HG02870 (cell line): ENCODE data around the gene FARS2.
A peak's percentile ranks its signal among the peaks of the same experiment; 100 is the strongest.

Experiments
- ATAC-seq: cut with Tn5 transposase; IDR thresholded peaks from one replicate; pipeline ENCODE4 v1.9.1; 2021; ENCODE audit warnings: mild to moderate bottlenecking, moderate library complexity; ENCODE audit not compliant: unreplicated experiment

The FARS2 gene

DNA sequence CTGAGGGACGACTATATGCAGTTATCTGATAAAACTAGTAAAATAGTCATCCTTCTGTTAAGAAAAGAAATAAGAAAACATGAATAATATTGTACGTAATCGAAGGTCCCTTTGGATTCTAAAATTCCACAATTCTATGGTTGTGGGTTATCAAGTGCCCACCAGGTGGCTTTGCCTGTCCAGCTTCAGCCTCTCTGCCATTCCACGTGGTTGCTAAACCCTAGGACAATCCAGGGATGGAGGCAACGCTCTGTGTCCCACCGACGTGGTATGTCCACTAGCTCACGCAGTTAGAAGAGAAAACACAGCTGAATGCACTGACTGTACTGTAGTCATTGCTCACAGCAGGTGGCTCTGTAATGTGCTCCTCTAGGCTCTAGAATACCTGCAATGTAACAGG, 349.3 kb downstream of the FARS2 start:
- no peak for ATAC-seq

DNA sequence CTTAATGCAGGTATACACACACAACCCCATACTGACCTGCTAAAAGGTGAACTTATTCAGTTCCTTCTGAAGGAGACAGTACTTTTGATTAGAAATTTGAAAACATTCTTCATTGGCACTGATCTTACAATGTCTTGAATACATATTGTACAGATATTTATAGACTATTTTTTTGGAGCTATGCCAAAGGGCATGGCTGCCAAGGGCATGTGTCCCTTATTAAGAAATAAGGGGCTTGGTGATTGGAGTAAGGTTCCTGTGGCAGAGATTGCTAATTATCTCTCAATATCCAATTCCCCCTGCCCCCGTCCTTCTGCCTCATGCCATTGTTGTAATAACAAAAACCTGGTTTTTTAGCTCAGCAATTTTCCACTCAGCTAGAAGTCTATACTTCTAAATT, 355.9 kb downstream of the FARS2 start:
- ATAC-seq, result no peak

DNA sequence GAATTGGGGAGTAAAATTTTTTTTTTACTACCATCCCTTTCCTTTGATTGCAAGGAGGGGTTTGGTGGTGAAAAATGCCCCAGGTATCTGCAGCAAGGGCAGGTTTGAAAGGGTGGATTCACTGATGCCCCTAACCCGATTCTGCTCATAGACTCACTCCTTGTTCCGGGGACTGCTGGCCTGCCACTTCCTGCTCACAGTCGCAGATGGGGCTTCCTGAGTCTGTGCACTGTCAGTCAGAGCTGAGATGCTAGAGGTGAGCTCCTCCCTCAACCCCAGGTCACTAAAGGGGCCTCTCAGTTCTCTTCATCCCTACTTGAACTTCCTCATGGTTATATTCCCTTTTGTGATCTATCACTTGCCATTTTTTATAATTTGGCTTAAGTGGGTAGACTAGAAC, 357.9 kb downstream of the FARS2 start:
- ATAC-seq, result peak; percentile 91

DNA sequence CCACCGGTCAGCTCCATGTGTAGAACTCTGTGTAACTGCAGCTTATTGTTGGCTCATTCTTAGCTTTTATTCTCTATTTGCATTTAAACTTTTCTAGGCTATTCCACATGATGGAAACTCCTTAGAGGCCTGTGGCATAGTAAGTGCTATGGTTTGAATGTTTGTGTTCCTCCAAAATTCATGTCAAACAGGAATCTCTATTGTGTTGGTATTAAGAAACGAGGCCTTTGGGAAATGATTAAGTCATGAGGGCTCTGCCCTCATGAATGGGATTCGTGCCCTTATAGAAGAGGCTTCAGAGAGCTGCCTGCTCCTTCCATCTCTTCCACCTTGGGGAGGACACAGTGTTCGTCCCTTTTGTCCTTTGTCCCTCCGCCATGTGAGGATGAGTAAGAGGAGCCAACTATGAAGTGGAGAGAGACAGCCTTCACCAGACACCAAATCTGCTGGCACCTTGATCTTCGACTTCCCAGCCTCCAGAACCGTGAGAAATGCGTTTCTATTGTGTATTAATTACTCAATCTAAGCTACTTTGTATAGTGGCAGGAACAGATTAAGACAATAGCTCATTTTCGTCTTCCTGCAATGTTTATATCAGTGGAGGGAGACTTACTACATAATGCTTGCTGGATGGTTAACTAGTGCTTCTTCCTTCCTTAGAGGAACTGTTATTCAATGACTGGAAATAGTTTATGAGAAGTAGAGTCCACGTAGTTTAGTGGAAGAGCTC, 361.1 kb downstream of the FARS2 start:
- no peak for ATAC-seq

DNA sequence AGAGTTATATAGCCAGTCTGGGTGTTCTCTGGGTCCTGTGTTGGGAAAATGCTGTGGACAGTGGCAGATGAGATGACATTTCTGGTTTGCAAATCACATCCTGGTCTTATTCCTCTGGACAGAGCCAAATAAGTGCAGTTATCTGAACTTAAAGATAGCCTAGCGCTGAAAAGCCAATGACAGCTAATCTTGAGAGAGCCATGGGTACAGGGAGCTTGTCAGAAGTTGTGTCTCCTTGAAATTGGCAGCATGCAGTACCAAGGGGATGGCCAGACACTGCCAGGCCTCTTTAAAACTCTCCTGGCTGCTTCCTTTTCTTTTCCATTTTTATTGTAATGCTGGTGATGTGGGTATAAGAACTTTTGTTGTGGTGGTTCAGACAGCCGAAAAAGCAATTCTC, 362.5 kb downstream of the FARS2 start:
- ATAC-seq, result no peak

DNA sequence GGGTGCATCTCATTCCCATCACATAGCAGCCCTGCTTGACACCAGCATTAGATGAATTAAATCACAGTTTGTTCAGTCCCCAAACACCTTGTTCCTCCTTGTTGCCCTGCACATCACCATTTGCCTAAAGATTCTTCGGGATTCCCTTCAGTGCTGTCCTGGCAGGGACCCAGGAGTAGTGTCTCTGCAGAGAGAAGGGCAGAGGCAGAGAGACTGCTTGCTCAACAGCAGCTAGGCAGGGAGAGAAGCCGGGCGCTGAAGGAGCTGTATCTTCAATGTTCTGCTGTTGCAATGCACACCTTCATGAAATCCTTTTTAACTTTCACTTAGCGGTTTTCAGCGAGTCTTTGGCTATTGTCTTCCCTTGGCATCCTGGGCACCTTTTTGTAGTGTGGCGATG, 362.9 kb downstream of the FARS2 start:
- ATAC-seq, result no peak

DNA sequence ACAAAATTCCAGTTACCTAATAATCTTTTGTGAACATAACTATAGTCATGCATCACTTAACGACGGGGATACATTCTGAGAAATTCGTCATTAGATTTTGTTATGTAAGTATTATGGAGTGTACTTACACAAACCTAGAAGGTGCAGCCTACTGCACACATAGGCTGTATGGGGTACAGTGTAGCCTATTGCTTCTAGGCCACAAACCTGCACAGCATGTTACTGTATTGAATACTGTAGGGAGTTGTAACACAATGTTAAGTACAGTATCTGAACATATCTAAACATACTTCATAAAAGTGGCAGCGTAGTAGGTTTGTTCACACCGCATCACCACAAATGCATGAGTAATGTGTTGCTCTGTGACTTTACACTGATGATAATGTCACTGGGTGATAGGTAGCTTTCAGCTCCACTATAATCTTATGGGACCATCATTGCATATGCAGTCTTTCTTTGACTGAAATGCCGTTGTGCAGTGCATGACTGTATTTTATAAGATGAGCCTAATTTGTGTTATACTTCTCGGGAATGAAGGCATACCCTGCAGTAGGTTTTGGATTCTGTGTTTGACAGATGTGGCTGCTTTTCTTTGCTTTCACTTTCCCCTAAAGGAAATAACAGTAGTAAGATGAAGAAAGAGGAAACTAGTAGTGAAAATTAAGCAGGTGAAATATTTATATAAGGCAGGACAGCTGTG, 365.6 kb downstream of the FARS2 start:
- ATAC-seq, result peak; percentile 88

DNA sequence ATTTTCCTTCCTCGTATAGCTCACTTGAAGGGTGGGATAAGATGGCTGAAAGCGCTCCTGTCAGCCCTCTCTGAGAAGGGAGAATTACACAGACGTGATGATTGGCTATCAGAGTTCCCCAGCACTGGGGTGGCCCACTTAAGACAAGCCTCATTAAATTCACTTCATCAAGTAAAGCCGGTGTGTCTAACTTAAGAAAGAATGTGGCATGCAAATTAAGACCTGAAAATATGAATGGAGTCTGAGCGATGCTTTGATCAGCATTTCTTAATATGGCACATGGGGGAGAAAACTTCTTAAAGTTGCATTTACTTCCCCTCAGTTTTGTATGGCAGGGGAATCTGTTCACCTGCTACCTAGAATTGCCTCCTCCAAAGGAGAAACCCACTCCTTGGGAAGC, 369.3 kb downstream of the FARS2 start:
- no peak for ATAC-seq

DNA sequence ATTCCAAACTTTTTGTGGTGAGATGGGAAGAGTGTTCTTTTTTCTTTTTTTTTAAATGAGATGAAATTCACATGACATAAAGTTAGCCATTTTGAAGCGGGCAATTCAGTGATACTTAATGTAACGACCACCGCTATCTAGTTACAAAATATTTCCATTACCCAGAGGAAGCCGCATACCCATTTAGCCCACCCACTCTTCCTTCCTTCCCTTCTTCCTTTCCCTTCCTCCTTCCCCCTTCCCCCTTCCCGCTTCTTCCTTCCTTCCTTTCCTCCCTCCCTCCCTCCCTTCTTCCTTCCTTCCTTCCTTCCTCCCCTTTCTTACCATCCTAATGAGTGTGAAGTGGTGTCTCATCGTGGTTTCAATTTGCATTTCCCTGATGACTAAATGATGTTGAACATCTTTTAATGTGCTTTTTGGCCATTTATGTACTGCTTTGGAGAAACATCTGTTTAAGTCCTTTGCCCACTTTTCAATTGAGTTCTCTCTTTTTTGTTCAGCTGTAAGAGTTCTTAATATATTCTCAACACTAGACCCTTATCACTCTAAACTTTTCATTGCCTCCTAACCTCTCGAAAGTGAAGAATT, 371.1 kb downstream of the FARS2 start:
- ATAC-seq, result no peak

DNA sequence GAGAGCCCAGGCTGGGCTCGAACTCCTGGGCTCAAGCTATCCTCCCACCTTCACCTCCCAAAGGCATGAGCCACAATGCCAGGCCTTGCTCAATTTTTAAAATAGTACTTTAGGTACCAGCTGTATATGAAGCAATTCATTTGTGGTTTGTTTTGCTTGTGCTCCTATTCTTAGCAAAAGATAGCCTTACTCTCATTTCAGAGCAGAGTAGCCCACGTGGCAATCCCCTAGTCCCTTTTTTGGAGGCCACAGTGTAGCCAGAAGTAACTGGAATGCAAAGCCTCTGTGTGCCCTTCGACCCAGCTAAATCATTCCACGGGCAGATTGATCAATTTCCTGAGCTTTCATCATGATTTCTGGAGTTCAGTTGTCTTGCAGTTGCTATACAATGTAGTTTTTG, 373.2 kb downstream of the FARS2 start:
- no peak for ATAC-seq

DNA sequence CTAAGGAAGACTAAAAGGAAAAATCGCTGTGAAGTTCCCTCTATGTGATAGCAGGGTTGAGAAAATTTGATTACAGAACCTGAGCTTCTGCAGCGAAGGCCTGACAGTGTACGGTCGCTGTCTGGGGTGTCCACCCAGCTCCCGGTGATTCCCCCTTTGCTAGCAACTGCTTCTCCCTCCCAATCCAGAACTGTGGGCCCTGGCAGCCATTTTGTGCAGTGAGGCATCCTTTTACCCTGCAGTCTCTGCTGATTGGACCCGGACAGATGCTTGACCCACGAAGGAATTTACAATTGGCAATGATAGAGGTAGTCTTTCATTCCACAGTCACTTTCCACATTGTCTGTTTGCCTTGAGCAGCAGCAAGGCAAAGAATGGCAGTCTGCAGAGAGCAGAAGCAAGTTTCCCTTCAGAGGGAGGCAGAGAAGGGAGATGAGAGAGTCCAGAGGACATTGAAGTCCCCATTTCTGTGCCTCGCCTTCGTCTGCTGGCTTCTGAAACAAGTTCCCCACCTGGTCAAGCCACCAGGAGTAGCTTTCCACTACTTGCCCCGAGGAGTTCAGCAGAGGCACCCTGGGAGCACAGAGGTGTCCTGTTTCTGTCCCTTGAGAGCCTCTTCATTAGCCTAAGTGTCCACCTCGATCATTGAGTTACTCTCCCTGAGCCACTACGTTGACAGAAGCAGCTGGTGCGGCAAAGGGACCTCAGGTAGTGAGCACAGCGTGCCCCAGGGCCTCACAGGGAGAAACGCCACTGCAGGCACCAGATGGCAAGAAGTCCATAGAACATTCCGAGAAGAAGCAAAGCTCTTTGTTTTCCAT, 375.1 kb downstream of the FARS2 start:
- ATAC-seq, result no peak

DNA sequence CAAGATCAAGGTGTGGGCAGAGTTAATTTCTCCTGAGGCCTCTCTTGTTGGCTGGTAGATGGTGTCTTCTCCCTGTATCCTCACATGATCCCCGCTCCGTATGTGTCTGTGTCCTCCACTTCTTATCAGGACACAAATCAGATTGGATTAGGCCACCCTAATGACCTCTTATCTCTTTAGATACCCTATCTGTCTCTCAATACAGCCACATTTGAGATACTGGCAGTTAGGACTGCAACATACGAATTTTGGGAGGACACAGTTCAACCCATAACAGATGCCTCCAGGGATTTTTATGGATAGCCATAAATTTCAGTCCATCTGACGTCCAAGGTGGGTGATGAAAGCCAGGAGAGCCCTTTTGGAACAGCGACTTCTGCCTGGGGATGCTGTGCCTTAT, 376.4 kb downstream of the FARS2 start:
- ATAC-seq, result no peak

DNA sequence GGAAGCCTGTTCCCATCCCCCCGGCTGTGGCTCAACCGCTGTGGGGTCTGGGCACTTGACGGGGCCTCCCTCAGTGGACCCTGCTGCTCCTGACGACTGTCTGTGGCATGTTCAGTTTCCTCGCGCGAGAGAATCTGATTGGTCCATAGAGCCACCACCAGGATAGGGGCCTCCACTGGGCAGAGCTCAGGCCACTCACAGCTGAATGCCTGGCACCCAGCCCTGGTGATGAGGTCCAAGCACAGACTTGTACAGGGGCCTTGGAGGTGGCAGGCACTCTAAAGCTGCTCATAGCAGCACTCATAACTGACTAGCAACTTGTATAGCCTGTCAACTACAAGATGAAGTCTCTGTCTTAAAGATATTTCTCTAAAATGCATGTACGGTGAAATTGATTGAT, 377.4 kb downstream of the FARS2 start:
- ATAC-seq, result no peak

DNA sequence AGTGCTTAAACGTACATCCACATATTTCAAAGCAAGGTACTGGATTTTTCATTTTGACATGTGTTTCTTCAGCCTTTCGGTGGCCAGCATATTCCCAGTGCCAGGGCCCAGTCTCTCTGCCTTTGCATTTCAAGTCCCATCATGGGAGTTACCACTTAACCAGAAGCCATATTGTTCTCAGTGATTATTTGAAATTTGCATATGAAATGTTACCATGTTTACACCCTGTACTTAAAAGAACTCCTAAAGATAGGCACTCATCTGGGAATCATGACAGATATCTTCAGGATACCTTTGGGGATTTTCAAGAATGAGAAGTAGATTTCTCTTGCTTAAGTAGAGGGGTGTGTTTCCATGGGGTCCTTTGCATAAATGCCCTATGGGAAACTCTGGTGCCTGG, 377.9 kb downstream of the FARS2 start:
- ATAC-seq, result no peak

DNA sequence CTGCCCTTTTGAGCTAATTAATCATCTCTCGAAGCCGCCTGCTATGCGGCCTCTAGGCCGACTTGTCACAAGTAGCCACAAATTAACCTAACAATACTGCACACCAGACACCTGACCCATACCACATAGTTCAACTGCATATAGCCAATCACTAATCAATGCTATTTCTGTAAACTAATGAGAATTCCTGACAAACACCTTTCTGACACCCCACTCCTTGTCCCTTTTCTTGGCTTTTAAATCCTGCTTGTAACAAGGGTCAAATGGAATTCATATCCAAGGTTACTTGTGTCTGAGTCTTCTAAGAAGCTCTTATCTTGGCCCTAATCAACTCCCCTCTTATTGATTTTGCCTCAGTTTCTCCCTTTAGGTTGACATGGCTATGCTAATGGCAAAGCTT, 379.3 kb downstream of the FARS2 start:
- no peak for ATAC-seq

DNA sequence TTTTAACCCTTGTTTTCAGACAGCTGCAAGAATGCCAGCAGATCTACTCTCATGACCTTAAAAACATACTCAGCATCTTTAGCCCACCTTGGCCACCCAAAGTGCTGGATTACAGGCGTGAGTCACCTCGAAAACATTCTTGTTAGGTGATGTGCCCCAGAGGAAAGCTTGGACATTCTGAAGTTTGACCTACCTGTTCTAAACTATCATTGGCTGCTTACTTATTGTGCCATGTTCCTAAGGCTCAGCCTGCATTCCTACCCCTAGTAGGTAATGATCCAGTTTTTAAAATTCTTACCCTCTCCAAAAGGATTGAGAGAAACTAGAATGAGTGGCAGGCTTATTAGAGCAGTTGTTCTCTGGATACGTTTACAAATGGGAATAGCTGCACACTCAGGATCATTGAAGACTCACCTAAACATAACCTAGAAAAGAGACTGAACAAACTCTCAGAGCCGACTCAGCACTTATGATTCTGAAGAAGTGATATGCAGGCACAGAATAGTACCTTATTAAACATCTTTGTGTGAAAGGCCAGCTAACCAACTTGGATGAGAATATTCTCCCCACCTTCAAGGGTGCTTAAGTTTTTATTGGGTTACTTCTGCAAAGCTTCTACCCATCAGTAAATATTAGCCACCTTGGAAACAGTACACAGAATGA, 383.3 kb downstream of the FARS2 start:
- ATAC-seq, result no peak

DNA sequence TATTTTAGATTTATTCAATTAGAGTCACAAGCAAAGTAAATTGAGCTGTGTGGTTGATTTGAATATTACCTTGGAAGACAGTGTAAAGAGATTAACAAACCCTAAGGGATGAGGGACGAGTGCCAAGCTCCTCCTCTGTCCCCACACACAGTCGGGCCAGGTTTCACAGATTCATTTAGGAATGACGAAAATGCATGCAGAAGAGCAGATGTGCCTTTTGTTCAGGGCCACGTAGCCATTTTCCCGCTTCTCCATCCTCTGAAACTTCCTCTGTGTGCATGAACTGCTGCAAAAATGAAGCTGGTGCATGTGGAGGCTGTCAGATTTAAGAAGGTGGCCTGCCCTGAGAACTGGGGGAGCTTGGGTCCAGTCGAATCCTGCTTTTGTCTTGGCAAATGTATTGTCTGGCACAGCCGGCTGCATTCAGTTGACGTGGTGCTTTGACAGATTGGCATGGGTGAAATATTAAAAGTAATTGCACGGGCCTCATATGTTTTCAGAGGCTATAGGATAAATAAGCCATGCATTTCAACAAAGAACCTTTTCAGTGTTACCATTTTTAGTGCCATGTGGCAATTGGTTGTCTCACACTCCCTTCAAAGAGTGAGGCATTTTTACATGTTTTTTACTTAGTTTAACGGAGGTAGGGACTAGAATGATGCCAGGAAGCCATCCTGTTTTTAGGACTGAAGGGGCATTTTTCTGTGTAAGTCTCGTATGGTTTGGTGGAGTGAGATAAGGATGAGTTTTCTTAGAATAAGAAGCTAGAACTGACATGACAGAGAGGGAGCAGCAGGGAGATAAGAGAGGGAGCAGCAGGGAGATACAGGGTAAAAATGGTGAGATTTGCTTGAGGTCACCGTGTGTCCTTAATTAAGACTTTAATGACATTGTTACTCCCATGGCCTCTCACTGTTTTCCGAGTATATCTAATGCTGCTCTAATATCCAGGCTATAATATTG, 384.3 kb downstream of the FARS2 start:
- no peak for ATAC-seq

DNA sequence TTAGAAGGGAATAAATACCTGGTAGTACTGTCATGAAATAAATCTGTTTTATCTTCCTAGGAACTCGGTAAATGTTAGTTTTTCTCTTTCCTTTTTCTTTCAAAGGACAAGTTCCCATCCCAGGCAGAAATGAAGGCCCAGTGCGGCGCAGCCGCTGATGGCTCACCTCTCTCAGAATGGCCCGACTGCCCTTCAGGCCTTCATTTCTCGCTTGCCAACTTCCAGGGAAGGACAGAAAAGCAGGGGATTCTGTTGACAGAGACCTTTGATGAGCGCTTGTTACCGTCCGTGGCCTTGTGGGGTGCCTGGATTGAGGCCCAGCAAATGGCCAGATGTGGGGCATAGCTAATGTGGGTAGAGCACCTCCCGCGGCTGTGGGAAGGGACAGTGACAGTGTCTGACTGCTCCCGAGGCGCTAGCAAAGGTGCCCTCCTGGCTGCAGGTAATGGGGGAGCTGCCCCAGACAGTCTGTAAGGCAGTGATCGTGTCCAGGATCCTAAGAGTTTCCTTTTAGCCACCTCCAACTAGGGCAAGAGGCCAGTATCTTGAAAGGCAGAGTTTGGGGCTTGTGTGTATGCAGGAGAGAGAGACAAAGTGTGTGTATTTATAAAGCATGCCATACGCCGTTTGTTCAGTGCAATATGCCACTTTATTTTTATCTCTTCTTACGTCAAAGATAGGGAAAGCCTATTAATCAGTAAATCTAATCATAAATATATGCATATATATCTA, 391.3 kb downstream of the FARS2 start:
- ATAC-seq, result no peak

DNA sequence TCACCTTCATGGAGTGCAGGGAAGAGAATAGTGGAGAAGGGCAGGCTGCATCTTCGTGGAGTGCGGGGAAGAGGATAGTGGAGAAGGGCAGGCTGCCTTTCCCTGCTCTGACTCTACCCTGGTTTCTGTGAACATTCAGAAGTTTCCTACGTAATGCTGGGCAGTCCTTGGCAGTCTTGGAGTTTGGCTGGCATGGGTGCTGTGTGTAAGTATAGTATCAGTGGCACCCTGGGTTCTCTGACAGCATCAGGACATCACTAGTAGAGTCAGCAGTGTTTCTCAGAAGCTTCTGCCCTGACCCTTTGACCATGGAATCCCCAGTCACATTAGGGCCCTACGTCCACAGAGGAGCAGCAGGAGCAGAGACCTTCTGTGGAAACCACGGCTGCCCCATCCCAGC, 392.5 kb downstream of the FARS2 start:
- ATAC-seq, result no peak
